ENCODE data around the gene SLC6A20.

DNA sequence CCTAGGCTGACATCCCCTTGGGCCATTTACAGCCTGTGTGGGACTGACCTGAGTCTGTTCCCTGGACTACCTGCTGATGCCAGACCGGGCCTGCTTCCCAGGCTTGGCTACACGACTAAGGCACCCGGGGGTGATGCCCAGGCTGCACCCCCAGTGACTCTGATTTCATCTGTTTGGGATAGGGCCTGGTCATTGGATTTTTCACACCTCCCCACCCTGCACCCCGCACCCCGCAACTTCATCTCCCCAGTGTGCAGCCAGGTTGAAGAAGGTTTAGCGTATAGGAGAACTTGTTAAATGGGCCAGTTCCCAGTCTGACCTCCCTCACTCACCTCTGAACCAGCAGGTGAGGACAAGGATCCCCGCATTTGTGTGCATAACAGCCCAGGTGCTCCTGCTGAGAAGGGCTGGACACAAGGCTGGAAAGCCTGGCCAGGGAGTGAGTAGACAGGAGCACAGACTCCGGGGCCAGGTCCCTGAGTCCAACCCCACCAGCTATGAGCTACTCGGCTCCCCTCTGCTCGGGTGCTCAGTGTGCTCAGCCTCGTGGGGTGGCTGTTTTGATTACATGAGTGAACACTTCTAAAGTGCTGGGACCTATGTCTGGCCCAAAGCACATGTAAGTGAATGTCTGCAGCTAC is 18.5 kb downstream of the SLC6A20 start:
- TF ChIP-seq, protein P1, sequence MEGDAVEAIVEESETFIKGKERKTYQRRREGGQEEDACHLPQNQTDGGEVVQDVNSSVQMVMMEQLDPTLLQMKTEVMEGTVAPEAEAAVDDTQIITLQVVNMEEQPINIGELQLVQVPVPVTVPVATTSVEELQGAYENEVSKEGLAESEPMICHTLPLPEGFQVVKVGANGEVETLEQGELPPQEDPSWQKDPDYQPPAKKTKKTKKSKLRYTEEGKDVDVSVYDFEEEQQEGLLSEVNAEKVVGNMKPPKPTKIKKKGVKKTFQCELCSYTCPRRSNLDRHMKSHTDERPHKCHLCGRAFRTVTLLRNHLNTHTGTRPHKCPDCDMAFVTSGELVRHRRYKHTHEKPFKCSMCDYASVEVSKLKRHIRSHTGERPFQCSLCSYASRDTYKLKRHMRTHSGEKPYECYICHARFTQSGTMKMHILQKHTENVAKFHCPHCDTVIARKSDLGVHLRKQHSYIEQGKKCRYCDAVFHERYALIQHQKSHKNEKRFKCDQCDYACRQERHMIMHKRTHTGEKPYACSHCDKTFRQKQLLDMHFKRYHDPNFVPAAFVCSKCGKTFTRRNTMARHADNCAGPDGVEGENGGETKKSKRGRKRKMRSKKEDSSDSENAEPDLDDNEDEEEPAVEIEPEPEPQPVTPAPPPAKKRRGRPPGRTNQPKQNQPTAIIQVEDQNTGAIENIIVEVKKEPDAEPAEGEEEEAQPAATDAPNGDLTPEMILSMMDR (IDR thresholded peaks at IDR 0.05), result no peak
- TF ChIP-seq POLR2A (IDR thresholded peaks at IDR 0.05), result no peak

Measured in lower leg skin (tissue), 3 donors.